ENCODE results near the gene FNTB. TPM values are rescaled to one million over a fixed set of nuclear protein-coding genes. Genes with fewer than 3 reads are reported as not detected.

FNTB gene
- total RNA-seq, 1 experiment from 2014 or later: 26.7 TPM

DNA sequence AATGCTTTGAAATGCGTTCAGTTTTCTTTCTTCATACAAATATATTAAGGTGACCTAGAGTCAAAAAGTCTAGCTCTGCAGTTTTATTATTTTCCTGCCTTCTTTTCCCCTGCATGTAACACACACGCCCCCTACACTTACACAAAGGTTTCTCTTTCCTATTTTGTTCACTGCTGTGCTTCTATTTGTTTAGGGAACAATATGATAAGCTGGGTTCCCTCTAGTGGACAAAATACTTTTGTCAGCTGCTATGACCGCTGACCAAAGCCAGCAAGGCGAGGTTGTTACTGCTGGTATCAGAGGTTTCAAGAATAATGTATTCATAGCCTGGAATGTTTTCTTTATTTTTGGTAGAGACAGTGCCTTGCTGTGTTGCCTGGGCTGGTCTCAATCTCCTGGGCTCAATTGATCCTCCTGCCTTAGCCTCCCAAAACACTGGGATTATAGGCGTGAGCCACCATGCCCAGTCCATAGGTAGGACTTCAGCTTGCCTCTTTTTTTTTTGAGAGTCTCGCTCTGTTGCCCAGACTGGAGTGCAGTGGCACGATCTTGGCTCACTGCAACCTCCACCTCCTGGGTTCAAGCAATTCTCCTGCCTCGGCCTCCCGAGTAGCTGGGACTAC lies 33.4 kb downstream of the FNTB start:
- Histone ChIP-seq H3K9ac (ENCODE audit: low read length) (no peak overlapping the region), H2AFZ (ENCODE audit: low read depth, low read length, poor library complexity, severe bottlenecking) (no peak overlapping the region), H3K9me3 (ENCODE audit: control insufficient read depth in 1 of 2, insufficient read depth in 1 of 2, low read depth in 1 of 2, low read length in 2 of 2) (no peaks in the 10 kb centered on the region), H3K27me3 (ENCODE audit: insufficient read depth, low read length) (no peaks in the 10 kb centered on the region), H3K36me3 (ENCODE audit: control insufficient read depth in 1 of 2, insufficient read depth in 2 of 2, low read length in 2 of 2) (peaks cover 11 to 14% of the 10 kb centered on the region in 2 experiments; a peak in 3 of 4 replicates), H3K27ac (ENCODE audit: low read depth, low read length) (no peak overlapping the region), H3K79me2 (ENCODE audit: insufficient read depth, low read length) (no peaks in the 10 kb centered on the region), H3K9me2 (ENCODE audit: insufficient read depth) (no peaks in the 10 kb centered on the region), H3K4me2 (ENCODE audit: low read length) (no peak overlapping the region), H4K20me1 (ENCODE audit: insufficient read depth) (no peaks in the 10 kb centered on the region), H3K4me1 (ENCODE audit: control insufficient read depth in 1 of 2, insufficient read depth in 2 of 2, low read length in 2 of 2) (peaks cover 0 to 4% of the 10 kb centered on the region in 2 experiments; a peak in 1 of 4 replicates), H3K4me3 (replicated peaks in 1 of 2; ENCODE audit: low read depth in 1 of 2, low read length in 2 of 2) (no peak overlapping the region)
- DNase-seq (ENCODE audit: low read depth, low spot score): peak; percentile 53
- RAD21 ChIA-PET (ENCODE audit: low non-redundant PET in 1 of 2, low total read pairs in 2 of 2, uncharacterized antibody in 2 of 2, unreplicated experiment in 2 of 2): interaction anchor here in 1 of 2 experiments (1.2 kb wide), 1 partner anchor 33 kb away, joined by 4 read pairs; no protein-coding TSS in a partner anchor
- POLR2A ChIA-PET: interaction anchor here (1.6 kb wide), 1 partner anchor 392 kb away, joined by 4 read pairs; no protein-coding TSS in a partner anchor
- peak; percentile 97 for ATAC-seq
- intact Hi-C loops (cut with micrococcal nuclease): no loop called here
- BruUV-seq (replicated peaks): no TSS peak
- TF ChIP-seq RAD21 (IDR thresholded peaks at IDR 0.05; ENCODE audit: low read depth) (peak; percentile 60), CBX3 (IDR thresholded peaks at IDR 0.05; ENCODE audit: low read depth) (peak; percentile 24; the same call in 1 of the 2 replicates)
- TF ChIP-seq, protein P1, sequence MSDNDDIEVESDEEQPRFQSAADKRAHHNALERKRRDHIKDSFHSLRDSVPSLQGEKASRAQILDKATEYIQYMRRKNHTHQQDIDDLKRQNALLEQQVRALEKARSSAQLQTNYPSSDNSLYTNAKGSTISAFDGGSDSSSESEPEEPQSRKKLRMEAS (IDR thresholded peaks at IDR 0.05): no peak
- TF ChIP-seq, protein P2, sequence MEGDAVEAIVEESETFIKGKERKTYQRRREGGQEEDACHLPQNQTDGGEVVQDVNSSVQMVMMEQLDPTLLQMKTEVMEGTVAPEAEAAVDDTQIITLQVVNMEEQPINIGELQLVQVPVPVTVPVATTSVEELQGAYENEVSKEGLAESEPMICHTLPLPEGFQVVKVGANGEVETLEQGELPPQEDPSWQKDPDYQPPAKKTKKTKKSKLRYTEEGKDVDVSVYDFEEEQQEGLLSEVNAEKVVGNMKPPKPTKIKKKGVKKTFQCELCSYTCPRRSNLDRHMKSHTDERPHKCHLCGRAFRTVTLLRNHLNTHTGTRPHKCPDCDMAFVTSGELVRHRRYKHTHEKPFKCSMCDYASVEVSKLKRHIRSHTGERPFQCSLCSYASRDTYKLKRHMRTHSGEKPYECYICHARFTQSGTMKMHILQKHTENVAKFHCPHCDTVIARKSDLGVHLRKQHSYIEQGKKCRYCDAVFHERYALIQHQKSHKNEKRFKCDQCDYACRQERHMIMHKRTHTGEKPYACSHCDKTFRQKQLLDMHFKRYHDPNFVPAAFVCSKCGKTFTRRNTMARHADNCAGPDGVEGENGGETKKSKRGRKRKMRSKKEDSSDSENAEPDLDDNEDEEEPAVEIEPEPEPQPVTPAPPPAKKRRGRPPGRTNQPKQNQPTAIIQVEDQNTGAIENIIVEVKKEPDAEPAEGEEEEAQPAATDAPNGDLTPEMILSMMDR (IDR thresholded peaks at IDR 0.05 in 2 of 3, conservative IDR thresholded peaks at IDR 0.05 in 1 of 3; ENCODE audit: borderline replicate concordance in 1 of 3, insufficient read depth in 1 of 3, low read depth in 2 of 3, low read length in 2 of 3): peak; percentile 60 to 77 (median 76)
- TF ChIP-seq, protein P3, sequence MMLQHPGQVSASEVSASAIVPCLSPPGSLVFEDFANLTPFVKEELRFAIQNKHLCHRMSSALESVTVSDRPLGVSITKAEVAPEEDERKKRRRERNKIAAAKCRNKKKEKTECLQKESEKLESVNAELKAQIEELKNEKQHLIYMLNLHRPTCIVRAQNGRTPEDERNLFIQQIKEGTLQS (IDR thresholded peaks at IDR 0.05): no peak
- CTCF ChIA-PET: interaction anchor here (0.6 to 3.0 kb wide), 12 partner anchors 9 to 227 kb away, joined by 3 to 24 read pairs (median 3); partner anchors contain the start of gene FNTB

DNA sequence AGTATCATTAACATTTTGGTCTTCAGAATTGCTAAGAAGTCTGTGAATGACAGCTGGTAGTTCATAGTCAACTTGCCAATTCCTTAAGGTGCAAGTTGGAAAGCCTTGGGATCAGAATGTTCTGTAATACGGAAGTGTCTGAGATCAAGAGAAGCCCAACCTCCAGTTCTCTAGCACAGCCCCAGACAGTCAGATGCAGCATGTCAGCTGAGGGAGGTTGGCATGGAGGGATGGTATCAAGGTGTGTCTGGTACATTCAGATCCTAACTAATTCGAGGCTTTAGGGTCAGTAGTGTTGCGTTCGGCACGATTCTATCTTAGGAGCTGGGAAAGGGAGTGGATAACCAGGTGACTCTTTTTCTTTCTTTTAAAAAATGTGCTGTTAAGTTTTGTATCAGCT lies 38.3 kb downstream of the FNTB start:
- H3K27ac ChIP-seq (ENCODE audit: low read depth, low read length): no peak overlapping the region
- no peak overlapping the region for H3K4me2 ChIP-seq (ENCODE audit: low read length)
- no peak overlapping the region for H3K4me3 ChIP-seq (replicated peaks in 1 of 2; ENCODE audit: low read depth in 1 of 2, low read length in 2 of 2)
- no TSS peak for BruUV-seq (replicated peaks)
- peaks cover 8 to 23% of the 10 kb centered on the region in 2 experiments; a peak in 3 of 4 replicates for H3K36me3 ChIP-seq (ENCODE audit: control insufficient read depth in 1 of 2, insufficient read depth in 2 of 2, low read length in 2 of 2)
- H2AFZ ChIP-seq (ENCODE audit: low read depth, low read length, poor library complexity, severe bottlenecking): no peak overlapping the region
- no peak for DNase-seq (ENCODE audit: low read depth, low spot score)
- no peak for ATAC-seq
- no peak overlapping the region for H3K9ac ChIP-seq (ENCODE audit: low read length)
- no peaks in the 10 kb centered on the region for H4K20me1 ChIP-seq (ENCODE audit: insufficient read depth)
- RAD21 ChIA-PET (ENCODE audit: low non-redundant PET in 1 of 2, low total read pairs in 2 of 2, uncharacterized antibody in 2 of 2, unreplicated experiment in 2 of 2): no interaction called here
- no peaks in the 10 kb centered on the region for H3K4me1 ChIP-seq (ENCODE audit: control insufficient read depth in 1 of 2, insufficient read depth in 2 of 2, low read length in 2 of 2)
- POLR2A ChIA-PET: no interaction called here
- no peaks in the 10 kb centered on the region for H3K79me2 ChIP-seq (ENCODE audit: insufficient read depth, low read length)
- CTCF ChIA-PET: no interaction called here
- no peaks in the 10 kb centered on the region for H3K27me3 ChIP-seq (ENCODE audit: insufficient read depth, low read length)
- intact Hi-C loops (cut with micrococcal nuclease): no loop called here
- no peaks in the 10 kb centered on the region for H3K9me3 ChIP-seq (ENCODE audit: control insufficient read depth in 1 of 2, insufficient read depth in 1 of 2, low read depth in 1 of 2, low read length in 2 of 2)
- no peaks in the 10 kb centered on the region for H3K9me2 ChIP-seq (ENCODE audit: insufficient read depth)
- TF ChIP-seq CBX3 (IDR thresholded peaks at IDR 0.05; ENCODE audit: low read depth): no peak
- TF ChIP-seq, protein P4, sequence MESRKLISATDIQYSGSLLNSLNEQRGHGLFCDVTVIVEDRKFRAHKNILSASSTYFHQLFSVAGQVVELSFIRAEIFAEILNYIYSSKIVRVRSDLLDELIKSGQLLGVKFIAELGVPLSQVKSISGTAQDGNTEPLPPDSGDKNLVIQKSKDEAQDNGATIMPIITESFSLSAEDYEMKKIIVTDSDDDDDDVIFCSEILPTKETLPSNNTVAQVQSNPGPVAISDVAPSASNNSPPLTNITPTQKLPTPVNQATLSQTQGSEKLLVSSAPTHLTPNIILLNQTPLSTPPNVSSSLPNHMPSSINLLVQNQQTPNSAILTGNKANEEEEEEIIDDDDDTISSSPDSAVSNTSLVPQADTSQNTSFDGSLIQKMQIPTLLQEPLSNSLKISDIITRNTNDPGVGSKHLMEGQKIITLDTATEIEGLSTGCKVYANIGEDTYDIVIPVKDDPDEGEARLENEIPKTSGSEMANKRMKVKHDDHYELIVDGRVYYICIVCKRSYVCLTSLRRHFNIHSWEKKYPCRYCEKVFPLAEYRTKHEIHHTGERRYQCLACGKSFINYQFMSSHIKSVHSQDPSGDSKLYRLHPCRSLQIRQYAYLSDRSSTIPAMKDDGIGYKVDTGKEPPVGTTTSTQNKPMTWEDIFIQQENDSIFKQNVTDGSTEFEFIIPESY (IDR thresholded peaks at IDR 0.05; ENCODE audit: extremely low read depth, insufficient replicate concordance, low read length): no peak
- TF ChIP-seq SP1 (IDR thresholded peaks at IDR 0.05; ENCODE audit: low read depth): no peak
- TF ChIP-seq, protein P2 (IDR thresholded peaks at IDR 0.05 in 2 of 3, conservative IDR thresholded peaks at IDR 0.05 in 1 of 3; ENCODE audit: borderline replicate concordance in 1 of 3, insufficient read depth in 1 of 3, low read depth in 2 of 3, low read length in 2 of 3): no peak
- TF ChIP-seq JUND (IDR thresholded peaks at IDR 0.05): no peak
- TF ChIP-seq ZFX (IDR thresholded peaks at IDR 0.05): no peak
- TF ChIP-seq ZNF274 (IDR thresholded peaks at IDR 0.05; ENCODE audit: low read depth, low read length): no peak
- no peak for TF ChIP-seq POLR2AphosphoS5 (IDR thresholded peaks at IDR 0.05; ENCODE audit: low read depth, low read length)
